ENCODE data around the gene OR10A2.
A peak's percentile ranks its signal among the peaks of the same experiment; 100 is the strongest.

- TF ChIP-seq CTCF (IDR thresholded peaks at IDR 0.05; ENCODE audit: borderline replicate concordance, extremely low read depth, low read length, poor library complexity, severe bottlenecking) (peak; percentile 17), EZH2 (IDR thresholded peaks at IDR 0.05; ENCODE audit: borderline replicate concordance, low read depth, low read length, severe bottlenecking) (no peak)
Measured at GRCh38 chr11:6900327-6900999, 37.6 kb downstream of the OR10A2 start.
